ENCODE data around the gene GMNN. TPM values are rescaled to one million over a fixed set of nuclear protein-coding genes. Genes with fewer than 3 reads are reported as not detected.
"Not testable (repeated sequence)": the region's sequence is repeated elsewhere in the genome, so short reads cannot be mapped to it uniquely, and the experiment has no call there.

The GMNN gene
- total RNA-seq (ENCODE audit: low replicate concordance), result 17.2 and 41.7 TPM in 2 replicates

DNA sequence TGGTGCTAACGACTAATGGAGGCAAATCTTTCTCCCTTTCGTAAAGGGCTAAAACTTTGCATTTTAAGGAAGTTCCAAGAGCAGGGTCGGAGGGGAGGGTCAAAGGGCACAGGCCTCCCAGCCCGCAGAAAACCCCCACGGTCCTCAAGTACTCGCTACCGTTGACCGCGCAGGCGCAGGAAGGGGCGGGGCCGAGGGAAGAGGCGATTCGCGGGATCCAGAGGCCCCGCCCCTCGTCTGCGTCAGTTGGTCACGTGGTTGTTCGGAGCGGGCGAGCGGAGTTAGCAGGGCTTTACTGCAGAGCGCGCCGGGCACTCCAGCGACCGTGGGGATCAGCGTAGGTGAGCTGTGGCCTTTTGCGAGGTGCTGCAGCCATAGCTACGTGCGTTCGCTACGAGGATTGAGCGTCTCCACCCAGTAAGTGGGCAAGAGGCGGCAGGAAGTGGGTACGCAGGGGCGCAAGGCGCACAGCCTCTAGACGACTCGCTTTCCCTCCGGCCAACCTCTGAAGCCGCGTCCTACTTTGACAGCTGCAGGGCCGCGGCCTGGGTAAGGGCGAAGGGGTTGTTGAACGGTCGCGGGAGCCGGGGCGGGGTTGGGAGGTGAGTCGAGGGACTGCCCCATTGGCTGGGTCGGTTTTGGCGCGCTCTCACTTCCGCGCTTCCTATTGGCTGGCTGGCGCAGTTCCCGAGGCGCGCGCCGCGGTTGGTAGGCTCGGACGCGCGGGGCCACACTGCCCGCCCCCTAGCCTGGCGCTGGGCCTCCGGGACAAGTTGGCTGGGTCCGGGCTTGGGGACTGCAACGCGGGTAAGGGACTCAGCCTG is at the start of gene GMNN:
TSS of gene GMNN (plus strand) at position 242 of the 824 bp plus-strand sequence. CDS start 2,310 bp downstream, outside the sequence.
- peak; percentile 90 for DNase-seq (ENCODE audit: low read depth)
- TF ChIP-seq, protein P1, sequence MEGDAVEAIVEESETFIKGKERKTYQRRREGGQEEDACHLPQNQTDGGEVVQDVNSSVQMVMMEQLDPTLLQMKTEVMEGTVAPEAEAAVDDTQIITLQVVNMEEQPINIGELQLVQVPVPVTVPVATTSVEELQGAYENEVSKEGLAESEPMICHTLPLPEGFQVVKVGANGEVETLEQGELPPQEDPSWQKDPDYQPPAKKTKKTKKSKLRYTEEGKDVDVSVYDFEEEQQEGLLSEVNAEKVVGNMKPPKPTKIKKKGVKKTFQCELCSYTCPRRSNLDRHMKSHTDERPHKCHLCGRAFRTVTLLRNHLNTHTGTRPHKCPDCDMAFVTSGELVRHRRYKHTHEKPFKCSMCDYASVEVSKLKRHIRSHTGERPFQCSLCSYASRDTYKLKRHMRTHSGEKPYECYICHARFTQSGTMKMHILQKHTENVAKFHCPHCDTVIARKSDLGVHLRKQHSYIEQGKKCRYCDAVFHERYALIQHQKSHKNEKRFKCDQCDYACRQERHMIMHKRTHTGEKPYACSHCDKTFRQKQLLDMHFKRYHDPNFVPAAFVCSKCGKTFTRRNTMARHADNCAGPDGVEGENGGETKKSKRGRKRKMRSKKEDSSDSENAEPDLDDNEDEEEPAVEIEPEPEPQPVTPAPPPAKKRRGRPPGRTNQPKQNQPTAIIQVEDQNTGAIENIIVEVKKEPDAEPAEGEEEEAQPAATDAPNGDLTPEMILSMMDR (IDR thresholded peaks at IDR 0.05; ENCODE audit: insufficient read depth, low read length), result no peak
- H3K4me3 ChIP-seq (ENCODE audit: low read depth, low read length), result peak within 1 kb of the TSS; percentile 100

DNA sequence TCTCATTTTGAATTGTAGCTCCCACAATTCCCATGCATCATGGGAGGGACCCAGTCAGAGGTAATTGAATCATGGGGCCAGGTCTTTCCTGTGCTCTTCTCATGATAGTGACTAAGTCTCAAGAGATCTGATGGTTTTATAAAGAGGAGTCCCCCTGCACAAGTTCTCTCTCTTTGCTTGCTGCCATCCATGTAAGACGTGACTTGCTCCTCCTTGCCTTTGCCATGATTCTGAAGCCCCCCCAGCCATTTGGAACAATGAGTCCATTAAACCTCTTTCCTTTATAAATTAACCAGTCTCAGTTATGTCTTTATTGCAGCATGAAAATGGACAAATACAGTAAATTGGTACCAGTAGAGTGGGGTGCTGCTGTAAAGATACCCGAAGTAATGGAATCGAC is 44.1 kb upstream of the GMNN start:
- H3K4me3 ChIP-seq (ENCODE audit: low read depth, low read length); DNase-seq (ENCODE audit: low read depth): not testable (repeated sequence)

DNA sequence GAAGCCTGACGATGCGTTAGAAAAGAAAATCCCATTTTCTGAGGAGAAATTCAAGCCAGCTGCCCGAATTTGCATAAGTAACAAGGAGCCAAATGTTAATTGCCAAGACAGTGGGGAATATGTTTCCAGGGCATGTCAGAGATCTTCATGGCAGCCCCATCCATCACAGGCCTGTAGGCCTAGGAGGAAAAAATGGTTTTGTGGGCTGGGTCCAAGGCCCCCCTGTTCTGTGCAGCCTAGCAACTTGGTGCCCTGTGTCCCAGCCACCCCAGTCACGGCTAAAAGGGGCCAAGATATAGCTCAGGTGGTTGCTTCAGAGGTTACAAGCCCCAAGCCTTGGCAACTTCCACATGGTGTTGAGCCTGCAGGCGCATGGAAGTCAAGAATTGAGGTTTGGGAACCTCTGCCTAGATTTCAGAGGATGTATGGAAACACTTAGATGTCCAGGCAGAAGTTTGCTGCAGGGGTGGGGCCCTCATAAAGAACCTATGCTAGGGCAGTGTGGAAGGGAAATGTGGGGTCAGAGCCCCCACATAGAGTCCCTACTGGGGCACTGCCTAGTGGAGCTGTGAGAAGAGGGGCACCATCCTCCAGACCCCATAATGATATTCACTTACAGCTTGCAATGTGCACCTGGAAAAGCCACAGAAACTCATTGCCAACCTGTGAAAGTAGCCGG is 43.1 kb upstream of the GMNN start:
- not testable (repeated sequence) for H3K4me3 ChIP-seq (ENCODE audit: low read depth, low read length); DNase-seq (ENCODE audit: low read depth)

DNA sequence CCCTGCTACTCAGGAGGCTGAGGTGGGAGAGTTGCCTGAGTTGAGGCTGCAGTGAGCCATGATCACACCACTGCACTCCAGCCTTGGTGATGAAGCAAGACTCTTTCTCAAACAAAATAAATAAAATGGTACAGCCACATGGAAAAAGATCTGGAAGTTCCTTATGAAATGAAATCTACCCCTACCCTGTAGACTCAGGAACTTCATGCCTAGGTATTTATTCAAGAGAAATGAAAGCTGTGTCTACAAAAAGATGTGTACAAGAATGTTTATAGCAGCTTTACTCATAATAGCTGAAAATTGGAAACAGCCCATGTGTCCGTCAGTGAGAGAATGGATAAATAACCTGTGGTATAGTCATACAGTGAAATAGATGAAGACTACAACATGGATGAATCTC is 40.6 kb upstream of the GMNN start:
- TF ChIP-seq, protein P1 (IDR thresholded peaks at IDR 0.05; ENCODE audit: insufficient read depth, low read length), result no peak
- DNase-seq (ENCODE audit: low read depth), result no peak
- H3K4me3 ChIP-seq (ENCODE audit: low read depth, low read length), result no peak overlapping the region

DNA sequence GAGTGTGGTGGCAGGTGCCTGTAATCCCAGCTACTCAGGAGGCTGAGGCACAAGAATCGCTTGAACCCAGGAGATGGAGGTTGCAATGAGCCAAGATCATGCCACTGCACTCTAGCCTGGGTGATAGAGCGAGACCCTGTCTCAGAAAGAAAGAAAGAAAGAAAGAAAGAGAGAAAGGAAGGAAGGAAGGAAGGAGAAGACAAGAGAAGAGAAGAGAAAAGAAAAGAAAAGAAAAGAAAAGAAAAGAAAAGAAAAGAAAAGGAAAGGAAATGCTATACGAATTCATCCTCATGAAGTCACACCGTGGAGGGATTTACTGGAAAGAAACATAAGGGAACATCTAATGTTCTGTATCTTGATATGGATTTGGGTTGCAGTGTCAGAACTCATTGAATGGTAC is 40.0 kb upstream of the GMNN start:
- not testable (repeated sequence) for DNase-seq (ENCODE audit: low read depth); H3K4me3 ChIP-seq (ENCODE audit: low read depth, low read length)

DNA sequence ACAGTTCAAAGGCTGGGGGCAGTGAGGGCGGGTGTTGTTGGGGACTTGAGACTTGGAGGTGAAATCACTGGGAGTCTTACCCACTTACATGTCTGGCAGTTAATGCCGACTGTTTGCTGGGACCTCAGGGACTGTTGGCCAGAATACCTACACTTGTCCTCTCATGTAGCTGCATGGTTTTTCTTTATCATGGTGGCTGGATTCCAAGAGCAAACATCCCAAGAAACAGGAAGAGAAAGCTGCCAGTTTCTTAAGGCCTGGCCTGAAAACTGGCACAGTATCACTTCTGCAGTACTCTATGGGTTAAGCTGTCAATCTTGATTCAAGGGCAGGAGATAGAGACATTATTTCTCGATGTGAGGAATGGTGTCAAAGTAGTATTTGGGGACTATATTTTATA is 36.0 kb upstream of the GMNN start:
- no peak overlapping the region for H3K4me3 ChIP-seq (ENCODE audit: low read depth, low read length)
- DNase-seq (ENCODE audit: low read depth), result no peak
- TF ChIP-seq, protein P1 (IDR thresholded peaks at IDR 0.05; ENCODE audit: insufficient read depth, low read length), result no peak

DNA sequence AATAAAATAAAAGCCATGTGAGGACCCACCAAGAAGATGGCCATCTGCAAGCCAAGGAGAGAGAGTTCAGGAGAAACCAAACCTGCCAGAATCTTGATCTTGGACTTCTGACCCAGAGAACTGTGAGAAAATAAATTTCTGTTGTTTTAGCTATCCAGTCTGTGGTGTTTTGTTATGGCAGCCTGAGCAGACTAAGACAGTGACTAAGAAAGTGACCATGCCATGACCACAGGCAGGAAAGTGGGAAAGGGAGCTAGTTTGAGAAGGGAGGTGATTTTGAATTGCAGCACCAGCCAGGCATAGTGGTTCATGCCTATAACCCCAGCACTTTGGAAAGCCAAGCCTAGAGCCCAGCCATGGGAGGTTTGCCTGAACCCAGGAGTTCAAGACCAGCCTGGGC is 33.9 kb upstream of the GMNN start:
- DNase-seq (ENCODE audit: low read depth), result no peak
- TF ChIP-seq, protein P1 (IDR thresholded peaks at IDR 0.05; ENCODE audit: insufficient read depth, low read length), result no peak
- H3K4me3 ChIP-seq (ENCODE audit: low read depth, low read length), result no peak overlapping the region

DNA sequence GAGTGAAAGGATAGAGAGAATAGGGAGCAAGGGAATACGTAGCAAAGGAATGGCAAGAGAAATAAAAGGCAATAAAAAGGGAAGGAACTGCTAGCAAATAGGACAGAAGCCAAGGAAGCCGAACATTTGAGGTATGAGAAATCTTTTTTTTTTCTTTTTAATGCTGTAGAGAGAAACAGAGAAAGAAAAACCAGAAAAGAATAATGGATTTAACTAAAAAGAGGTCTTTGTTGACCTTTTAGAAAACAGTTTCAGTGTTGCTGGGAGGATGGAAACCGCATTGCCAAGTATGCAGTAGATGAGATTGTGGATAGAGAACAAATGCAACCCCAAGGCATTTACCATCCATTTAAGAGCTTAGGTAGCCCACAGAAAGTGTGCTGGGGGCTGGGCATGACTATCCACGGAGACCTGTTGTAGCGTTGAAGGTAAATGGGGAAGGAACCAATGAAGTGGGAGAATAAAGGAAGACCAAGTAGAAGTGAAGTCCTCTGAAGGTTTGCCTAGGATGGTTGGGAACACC is 32.5 kb upstream of the GMNN start:
- no peak for DNase-seq (ENCODE audit: low read depth)
- H3K4me3 ChIP-seq (ENCODE audit: low read depth, low read length), result no peak overlapping the region
- TF ChIP-seq, protein P1 (IDR thresholded peaks at IDR 0.05; ENCODE audit: insufficient read depth, low read length), result no peak

Measured in fibroblast of the aortic adventitia (primary cell).